ENCODE measurements around the gene VASP. TPM values are rescaled to one million over a fixed set of nuclear protein-coding genes. Genes with fewer than 3 reads are reported as not detected.

Gene VASP
- total RNA-seq, 1 donor from 2014 or later, result 32.6 TPM

DNA sequence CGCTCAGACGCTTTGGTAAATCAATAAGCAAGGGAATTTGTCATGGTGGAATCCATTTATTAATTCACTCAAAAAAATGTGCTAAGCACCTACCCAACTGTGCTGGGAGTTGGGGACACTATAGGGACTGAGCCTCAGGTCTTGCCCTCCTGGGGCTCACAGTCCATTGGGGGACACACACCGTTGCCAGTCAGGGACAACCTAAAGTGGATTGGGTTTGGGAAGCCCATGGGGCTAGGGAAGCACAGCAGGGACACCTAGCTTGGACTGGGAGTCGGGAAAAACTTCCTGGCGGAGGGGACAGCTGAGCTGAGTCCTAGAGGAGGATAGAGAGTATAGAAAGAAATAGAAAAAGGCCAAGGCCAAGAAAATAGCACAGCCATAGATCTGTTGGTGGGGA, 31.0 kb upstream of the VASP start:
- no peak overlapping the region for H2AFZ ChIP-seq (replicated peaks)
- H3K4me2 ChIP-seq, result no peak overlapping the region
- no peak overlapping the region for H3K9ac ChIP-seq
- H3K27ac ChIP-seq, result no peak overlapping the region
- no peaks in the 10 kb centered on the region for H3K9me3 ChIP-seq (ENCODE audit: low read depth)
- H3K27me3 Mint-ChIP-seq (ENCODE audit: insufficient read depth, low read depth), result peaks cover 46% of the 10 kb centered on the region
- peaks cover 25% of the 10 kb centered on the region for H3K27me3 ChIP-seq
- no peaks in the 10 kb centered on the region for H3K36me3 ChIP-seq
- H4K20me1 ChIP-seq (ENCODE audit: low read depth), result no peaks in the 10 kb centered on the region
- H3K36me3 Mint-ChIP-seq, result no peaks in the 10 kb centered on the region
- TF ChIP-seq, protein P1, sequence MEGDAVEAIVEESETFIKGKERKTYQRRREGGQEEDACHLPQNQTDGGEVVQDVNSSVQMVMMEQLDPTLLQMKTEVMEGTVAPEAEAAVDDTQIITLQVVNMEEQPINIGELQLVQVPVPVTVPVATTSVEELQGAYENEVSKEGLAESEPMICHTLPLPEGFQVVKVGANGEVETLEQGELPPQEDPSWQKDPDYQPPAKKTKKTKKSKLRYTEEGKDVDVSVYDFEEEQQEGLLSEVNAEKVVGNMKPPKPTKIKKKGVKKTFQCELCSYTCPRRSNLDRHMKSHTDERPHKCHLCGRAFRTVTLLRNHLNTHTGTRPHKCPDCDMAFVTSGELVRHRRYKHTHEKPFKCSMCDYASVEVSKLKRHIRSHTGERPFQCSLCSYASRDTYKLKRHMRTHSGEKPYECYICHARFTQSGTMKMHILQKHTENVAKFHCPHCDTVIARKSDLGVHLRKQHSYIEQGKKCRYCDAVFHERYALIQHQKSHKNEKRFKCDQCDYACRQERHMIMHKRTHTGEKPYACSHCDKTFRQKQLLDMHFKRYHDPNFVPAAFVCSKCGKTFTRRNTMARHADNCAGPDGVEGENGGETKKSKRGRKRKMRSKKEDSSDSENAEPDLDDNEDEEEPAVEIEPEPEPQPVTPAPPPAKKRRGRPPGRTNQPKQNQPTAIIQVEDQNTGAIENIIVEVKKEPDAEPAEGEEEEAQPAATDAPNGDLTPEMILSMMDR (IDR thresholded peaks at IDR 0.05), result no peak
- TF ChIP-seq EZH2 (IDR thresholded peaks at IDR 0.05) (no peak), EZH2phosphoT487 (IDR thresholded peaks at IDR 0.05) (no peak)
- H3K27ac Mint-ChIP-seq, result peak overlapping the region; percentile 24
- H3K4me3 ChIP-seq, result no peak overlapping the region
- DNase-seq (ENCODE audit: low spot score), result no peak
- H3K9me3 Mint-ChIP-seq, result peaks cover 4% of the 10 kb centered on the region
- H3F3A ChIP-seq (ENCODE audit: low read depth), result peaks cover 20% of the 10 kb centered on the region
- H3K79me2 ChIP-seq (ENCODE audit: low read depth), result no peaks in the 10 kb centered on the region
- peaks cover 9% of the 10 kb centered on the region for H3K4me1 ChIP-seq
- H3K4me1 Mint-ChIP-seq, result peaks cover 22% of the 10 kb centered on the region
- H3K4me3 Mint-ChIP-seq, result peak overlapping the region; percentile 46

DNA sequence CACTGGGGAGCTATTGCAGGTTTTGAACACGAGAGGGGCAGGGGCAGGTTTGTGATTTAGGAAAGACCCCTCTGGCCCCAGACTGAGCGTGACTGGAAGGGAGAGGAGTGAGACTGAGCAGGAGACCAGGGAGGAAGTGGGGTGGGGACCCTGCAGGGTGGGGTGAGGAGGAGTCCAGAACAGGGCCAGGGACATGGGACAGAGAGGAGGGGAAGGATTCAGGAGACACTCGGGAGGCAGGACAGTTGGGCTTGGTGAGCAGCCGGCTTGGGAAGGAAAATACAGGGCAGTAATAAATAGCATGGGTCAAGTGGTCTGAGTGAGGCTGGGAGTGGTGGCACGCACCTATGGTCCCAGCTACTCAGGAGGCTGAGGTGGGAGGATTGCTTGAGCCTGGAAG, 30.1 kb upstream of the VASP start:
- no peaks in the 10 kb centered on the region for H4K20me1 ChIP-seq (ENCODE audit: low read depth)
- Mint-ChIP-seq H3K4me3 (peak overlapping the region; percentile 69), H3K36me3 (no peaks in the 10 kb centered on the region), H3K4me1 (peaks cover 20% of the 10 kb centered on the region), H3K27me3 (ENCODE audit: insufficient read depth, low read depth) (peaks cover 42% of the 10 kb centered on the region), H3K9me3 (peaks cover 4% of the 10 kb centered on the region), H3K27ac (no peak overlapping the region)
- H3K36me3 ChIP-seq, result no peaks in the 10 kb centered on the region
- H3K9me3 ChIP-seq (ENCODE audit: low read depth), result no peaks in the 10 kb centered on the region
- peaks cover 8% of the 10 kb centered on the region for H3K4me1 ChIP-seq
- H2AFZ ChIP-seq (replicated peaks), result no peak overlapping the region
- no peaks in the 10 kb centered on the region for H3K79me2 ChIP-seq (ENCODE audit: low read depth)
- no peak overlapping the region for H3K4me3 ChIP-seq
- no peak for TF ChIP-seq EZH2 (IDR thresholded peaks at IDR 0.05)
- TF ChIP-seq, protein P1 (IDR thresholded peaks at IDR 0.05), result no peak
- no peak for TF ChIP-seq EZH2phosphoT487 (IDR thresholded peaks at IDR 0.05)
- no peak overlapping the region for H3K4me2 ChIP-seq
- DNase-seq (ENCODE audit: low spot score), result no peak
- H3F3A ChIP-seq (ENCODE audit: low read depth), result peaks cover 20% of the 10 kb centered on the region
- H3K27me3 ChIP-seq, result peaks cover 17% of the 10 kb centered on the region
- H3K9ac ChIP-seq, result no peak overlapping the region
- no peak overlapping the region for H3K27ac ChIP-seq

DNA sequence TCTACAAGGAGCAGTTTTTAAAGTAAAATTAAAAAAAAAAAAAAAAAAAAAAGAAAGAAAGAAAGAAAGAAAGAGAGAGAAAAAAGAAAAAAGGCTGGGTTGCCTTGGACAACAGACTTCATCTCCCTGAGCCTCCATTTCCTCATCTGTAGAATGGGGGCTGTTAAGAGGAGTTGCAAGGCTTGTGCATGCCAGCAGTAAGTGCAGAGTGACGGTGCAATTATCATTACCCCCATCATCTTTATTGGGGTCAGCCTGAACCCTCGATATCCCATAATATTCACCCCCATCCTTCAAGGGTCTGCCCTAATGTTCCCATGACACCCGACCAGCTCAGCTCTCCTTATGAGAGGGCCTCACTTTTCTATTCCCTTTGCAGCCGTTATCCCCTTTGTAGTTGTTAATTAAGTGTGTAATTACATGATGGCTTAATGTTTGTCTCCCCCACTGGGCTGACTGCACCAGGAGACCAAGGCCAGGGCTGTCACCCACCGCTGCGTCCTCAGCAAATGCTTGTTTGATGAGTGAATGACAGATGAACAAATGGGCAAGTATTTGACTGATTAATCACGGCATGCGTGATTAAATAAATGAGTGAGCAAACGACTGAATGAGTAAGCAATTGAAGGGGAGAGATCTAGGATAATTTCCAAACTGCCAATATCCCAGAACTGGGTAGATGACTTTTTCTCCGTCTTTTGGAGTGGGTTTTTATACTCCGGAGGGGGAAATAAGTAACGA, 29.4 kb upstream of the VASP start:
- peaks cover 10% of the 10 kb centered on the region for H3K27me3 ChIP-seq
- H2AFZ ChIP-seq (replicated peaks), result no peak overlapping the region
- H3K27ac Mint-ChIP-seq, result peak overlapping the region; percentile 100
- H3K4me3 ChIP-seq, result peak overlapping the region; percentile 67
- peaks cover 4% of the 10 kb centered on the region for H3K9me3 Mint-ChIP-seq
- no peaks in the 10 kb centered on the region for H3K9me3 ChIP-seq (ENCODE audit: low read depth)
- TF ChIP-seq, protein P1 (IDR thresholded peaks at IDR 0.05), result no peak
- TF ChIP-seq EZH2phosphoT487 (IDR thresholded peaks at IDR 0.05), result no peak
- no peak for TF ChIP-seq EZH2 (IDR thresholded peaks at IDR 0.05)
- peak overlapping the region; percentile 98 for H3K27ac ChIP-seq
- H3K4me2 ChIP-seq, result peak overlapping the region; percentile 78
- peak overlapping the region; percentile 78 for H3K4me3 Mint-ChIP-seq
- no peak overlapping the region for H3K9ac ChIP-seq
- H4K20me1 ChIP-seq (ENCODE audit: low read depth), result no peaks in the 10 kb centered on the region
- H3K79me2 ChIP-seq (ENCODE audit: low read depth), result no peaks in the 10 kb centered on the region
- no peaks in the 10 kb centered on the region for H3K36me3 ChIP-seq
- peaks cover 1% of the 10 kb centered on the region for H3K4me1 ChIP-seq
- DNase-seq (ENCODE audit: low spot score), result peak; percentile 64
- H3K36me3 Mint-ChIP-seq, result no peaks in the 10 kb centered on the region
- peaks cover 20% of the 10 kb centered on the region for H3F3A ChIP-seq (ENCODE audit: low read depth)
- H3K27me3 Mint-ChIP-seq (ENCODE audit: insufficient read depth, low read depth), result peaks cover 35% of the 10 kb centered on the region
- H3K4me1 Mint-ChIP-seq, result peaks cover 15% of the 10 kb centered on the region

All from neural progenitor cell (in vitro differentiated cells).